ENCODE results near the gene NCOA5.
A peak's percentile ranks its signal among the peaks of the same experiment; 100 is the strongest.

Gene NCOA5

DNA sequence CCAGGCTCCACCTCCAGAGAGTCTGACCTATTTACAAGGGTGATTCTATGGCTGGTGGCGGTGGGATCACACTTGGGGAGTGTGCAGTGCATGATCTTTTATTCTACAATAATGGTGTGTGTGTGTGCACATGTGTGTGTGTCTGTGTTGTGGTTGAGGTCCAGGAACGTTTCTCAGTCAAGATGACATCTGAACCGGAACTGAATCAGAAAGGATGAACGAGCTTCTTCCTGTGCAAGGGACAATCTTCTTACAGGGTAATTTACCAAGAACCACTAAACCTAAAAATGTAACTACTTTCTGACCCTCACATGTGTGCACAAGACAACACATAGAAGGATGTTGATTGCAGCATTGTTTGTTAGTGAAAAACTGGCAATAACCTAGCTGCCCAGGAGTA, 72.5 kb downstream of the NCOA5 start:
- no peak overlapping the region for H3K4me3 ChIP-seq (ENCODE audit: low read depth, low read length)
- no peak for TF ChIP-seq CTCF (IDR thresholded peaks at IDR 0.05; ENCODE audit: borderline replicate concordance, insufficient read depth, low read depth, low read length)

- H3K4me3 ChIP-seq (ENCODE audit: low read depth, low read length) = no peak overlapping the region
- TF ChIP-seq CTCF (IDR thresholded peaks at IDR 0.05; ENCODE audit: borderline replicate concordance, insufficient read depth, low read depth, low read length) = no peak
These were observed 75.0 kb downstream of the NCOA5 start for GRCh38 chr20:46014517-46015396.

DNA sequence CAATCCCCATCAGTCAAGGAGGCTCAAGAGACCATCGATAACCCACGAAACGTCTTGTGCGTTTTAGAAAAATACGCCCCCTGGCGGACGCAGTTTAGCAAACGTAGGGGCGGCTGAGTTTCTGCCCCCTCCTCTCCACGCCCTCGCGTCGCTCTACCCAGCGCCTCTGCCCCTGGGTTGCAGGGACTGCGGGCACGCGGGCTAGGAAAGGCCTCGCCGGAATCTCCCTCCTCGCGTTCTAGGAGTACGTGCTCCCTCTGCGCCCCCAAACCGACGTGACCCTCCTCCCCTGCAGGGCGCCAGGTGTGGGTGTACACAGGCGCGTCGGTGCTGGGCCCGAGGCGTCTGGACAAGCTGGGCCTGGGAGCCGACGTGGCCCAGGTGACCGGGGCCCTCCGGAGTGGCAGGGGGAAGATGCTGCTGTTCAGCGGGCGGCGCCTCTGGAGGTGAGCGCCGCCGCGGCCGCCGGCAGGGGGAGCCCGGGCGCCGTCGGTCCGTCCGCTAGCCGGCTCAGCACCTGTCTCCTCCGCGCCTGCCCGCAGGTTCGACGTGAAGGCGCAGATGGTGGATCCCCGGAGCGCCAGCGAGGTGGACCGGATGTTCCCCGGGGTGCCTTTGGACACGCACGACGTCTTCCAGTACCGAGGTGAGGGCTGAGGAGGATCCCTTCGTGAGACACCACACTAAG, 75.8 kb downstream of the NCOA5 start:
- H3K4me3 ChIP-seq (ENCODE audit: low read depth, low read length) = peak overlapping the region; percentile 12
- peak; percentile 89 for TF ChIP-seq CTCF (IDR thresholded peaks at IDR 0.05; ENCODE audit: borderline replicate concordance, insufficient read depth, low read depth, low read length)

DNA sequence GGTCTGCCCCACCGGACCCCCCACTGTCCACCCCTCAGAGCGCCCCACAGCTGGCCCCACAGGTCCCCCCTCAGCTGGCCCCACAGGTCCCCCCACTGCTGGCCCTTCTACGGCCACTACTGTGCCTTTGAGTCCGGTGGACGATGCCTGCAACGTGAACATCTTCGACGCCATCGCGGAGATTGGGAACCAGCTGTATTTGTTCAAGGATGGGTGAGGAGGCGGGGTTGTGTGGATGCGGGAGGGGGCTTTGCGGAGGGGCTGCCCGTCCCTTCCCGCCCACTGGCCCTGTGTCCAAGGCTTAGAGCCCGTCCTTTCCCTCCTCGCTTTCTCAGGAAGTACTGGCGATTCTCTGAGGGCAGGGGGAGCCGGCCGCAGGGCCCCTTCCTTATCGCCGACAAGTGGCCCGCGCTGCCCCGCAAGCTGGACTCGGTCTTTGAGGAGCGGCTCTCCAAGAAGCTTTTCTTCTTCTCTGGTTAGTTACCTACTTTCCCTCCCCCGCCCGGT, 76.4 kb downstream of the NCOA5 start:
- no peak overlapping the region for H3K4me3 ChIP-seq (ENCODE audit: low read depth, low read length)

DNA sequence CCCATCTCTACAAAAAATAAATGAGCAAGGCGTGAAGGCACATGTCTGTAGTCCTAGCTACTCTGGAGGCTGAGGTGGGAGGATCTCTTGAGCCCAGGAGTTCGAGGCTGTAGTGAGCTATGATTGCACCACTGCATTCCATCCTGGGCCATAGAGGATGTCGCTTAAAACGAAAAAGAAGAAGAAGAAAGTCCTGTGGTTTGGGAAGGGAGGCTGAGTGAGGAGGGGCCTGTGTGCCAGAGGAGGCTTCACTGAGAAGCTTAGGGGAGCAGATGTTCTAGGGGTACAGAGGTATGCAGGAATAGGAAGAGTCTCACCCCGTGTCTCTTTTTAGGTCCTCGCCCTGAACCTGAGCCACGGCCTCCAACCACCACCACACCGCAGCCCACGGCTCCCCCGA, 76.8 kb downstream of the NCOA5 start:
- no peak overlapping the region for H3K4me3 ChIP-seq (ENCODE audit: low read depth, low read length)
- no peak for TF ChIP-seq CTCF (IDR thresholded peaks at IDR 0.05; ENCODE audit: borderline replicate concordance, insufficient read depth, low read depth, low read length)

More for the DNA sequence above, 76.4 kb downstream of the NCOA5 start:
- no peak for TF ChIP-seq CTCF (IDR thresholded peaks at IDR 0.05; ENCODE audit: borderline replicate concordance, insufficient read depth, low read depth, low read length)

- H3K4me3 ChIP-seq (ENCODE audit: low read depth, low read length) = no peak overlapping the region
These were observed 77.9 kb downstream of the NCOA5 start for GRCh38 chr20:46011631-46012482.

More at GRCh38 chr20:46011631-46012482, 77.9 kb downstream of the NCOA5 start:
- peak; percentile 51 for TF ChIP-seq CTCF (IDR thresholded peaks at IDR 0.05; ENCODE audit: borderline replicate concordance, insufficient read depth, low read depth, low read length)
